Measurements from ENCODE around the gene LPP. TPM values are rescaled to one million over a fixed set of nuclear protein-coding genes. Genes with fewer than 3 reads are reported as not detected.

The LPP gene
- total RNA-seq, 2 donors from 2014 or later = 52.7 to 53.4 TPM

DNA sequence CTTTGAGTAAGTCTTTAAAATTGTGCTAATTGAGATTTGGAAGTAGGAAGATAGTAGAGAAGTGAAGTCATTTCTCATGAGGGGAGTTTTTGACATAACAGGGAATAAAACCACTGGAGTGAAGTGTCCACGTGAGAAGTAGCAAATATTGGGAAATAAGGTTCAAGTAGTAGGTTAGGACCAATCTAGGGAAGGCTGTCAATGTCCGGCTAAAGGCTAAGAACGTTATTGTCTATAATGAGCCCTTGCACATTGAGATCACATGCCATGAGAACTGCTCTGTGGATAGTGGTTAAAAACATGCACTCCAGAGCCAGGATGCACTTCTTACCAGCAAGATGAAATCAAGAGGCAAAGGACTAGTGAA is 557.9 kb downstream of the LPP start:
- no peak overlapping the region for H3K27ac Mint-ChIP-seq
- peaks cover 7 to 8% of the 10 kb centered on the region in 2 donors for H3K36me3 Mint-ChIP-seq
- DNase-seq (ENCODE audit: low spot score in 2 of 2) (no peak), ATAC-seq (no peak)
- H3K9me3 Mint-ChIP-seq = no peaks in the 10 kb centered on the region

DNA sequence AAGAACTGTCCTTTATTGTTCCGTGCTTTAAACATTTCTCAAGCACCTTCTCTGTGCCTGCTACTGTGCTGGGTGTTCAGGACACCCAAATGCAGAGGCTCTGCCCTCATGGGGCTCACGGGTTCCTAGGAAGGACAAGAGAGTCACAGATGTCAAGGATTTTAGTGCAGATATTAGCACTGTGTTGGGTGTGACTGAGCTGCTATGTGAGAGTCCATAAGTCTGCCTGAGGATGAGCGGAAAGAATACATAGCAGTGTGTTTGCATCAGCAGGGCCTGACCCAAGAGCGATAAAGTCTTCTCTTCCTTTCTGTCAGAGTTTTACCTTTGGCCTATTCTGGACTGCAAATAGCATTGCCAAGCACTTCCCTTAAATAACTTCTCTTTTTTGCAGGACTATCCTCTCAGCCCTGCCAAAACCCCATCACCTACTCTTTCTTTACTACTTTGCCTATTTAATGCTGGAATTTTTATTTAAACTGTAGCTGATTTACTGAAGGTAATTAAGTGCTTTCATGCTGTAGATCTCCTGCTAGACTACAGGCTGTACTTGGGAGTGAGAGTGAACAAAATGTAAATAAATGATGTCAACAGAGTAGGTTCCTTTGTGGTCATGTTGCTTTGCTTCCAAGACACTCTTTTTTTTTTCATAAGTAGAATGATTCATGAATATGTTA is 558.4 kb downstream of the LPP start:
- ATAC-seq (peak in 1 of 2 donors; percentile 28), DNase-seq (ENCODE audit: low spot score in 2 of 2) (no peak)

DNA sequence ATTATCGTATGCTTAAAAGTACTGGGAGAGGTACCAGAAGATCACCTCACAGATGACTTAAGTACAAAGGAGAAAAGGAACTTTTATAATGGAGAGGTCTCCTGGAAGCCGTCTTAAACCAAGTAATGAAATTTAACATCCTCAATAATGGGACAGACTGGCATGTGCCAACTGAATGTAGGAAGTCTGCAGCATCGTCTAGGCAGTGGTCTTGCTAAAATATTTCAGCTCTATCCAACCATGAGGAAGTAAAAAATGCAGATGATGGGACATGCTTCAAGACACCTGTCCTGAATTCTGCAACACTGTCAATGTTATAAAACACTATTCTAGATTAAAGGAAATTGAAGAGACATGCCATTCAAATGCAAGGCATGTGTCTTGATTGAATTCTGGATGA is 559.0 kb downstream of the LPP start:
- Mint-ChIP-seq H3K27ac (no peak overlapping the region), H3K9me3 (no peaks in the 10 kb centered on the region), H3K36me3 (peaks cover 5 to 6% of the 10 kb centered on the region in 2 donors)
- no peak for DNase-seq (ENCODE audit: low spot score in 2 of 2)
- no peak for ATAC-seq

More for the DNA sequence above, 558.4 kb downstream of the LPP start:
- no peak overlapping the region for H3K27ac Mint-ChIP-seq
- no peaks in the 10 kb centered on the region for H3K9me3 Mint-ChIP-seq
- peaks cover 7 to 8% of the 10 kb centered on the region in 2 donors for H3K36me3 Mint-ChIP-seq

DNA sequence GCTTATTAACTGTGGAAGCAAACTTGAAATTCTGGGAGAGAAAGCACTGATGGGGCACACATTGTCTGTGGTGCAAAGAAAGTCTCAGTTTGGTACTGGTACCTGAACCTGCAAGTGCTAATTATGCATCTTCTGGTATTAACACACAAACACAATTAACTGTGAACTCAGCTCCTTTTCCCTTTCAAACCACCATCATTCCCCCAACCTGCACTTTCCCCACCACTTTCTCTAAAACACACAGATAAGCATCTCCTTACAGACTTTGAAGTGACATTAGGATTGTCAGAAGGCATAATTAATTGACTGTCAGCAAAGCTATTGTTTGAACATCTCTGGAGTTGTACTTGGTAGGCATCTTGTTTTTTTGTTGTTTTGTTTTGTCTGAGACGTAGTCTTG is 565.6 kb downstream of the LPP start:
- DNase-seq (ENCODE audit: low spot score in 2 of 2) (no peak), ATAC-seq (no peak)
- H3K27ac Mint-ChIP-seq = no peak overlapping the region
- no peaks in the 10 kb centered on the region for H3K9me3 Mint-ChIP-seq
- peaks cover 4 to 6% of the 10 kb centered on the region in 2 donors for H3K36me3 Mint-ChIP-seq

DNA sequence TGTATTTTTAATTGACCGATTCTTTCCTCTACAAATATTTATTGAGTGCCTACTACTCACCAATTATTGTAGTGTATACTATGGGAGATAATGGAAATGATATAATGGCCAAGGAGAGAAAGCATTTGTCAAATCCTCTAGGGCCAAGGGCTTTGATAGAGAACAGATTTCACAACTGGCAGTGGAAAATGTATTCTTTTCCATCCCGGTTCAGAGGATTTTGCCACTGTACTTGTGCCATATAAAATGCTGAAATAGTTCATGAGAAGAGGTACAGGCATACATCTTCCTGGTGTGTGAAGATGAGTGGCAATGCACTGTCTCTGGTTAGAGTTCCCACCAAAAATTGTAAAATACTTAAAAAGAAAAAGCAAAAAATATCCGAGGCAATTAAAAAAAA is 566.3 kb downstream of the LPP start:
- DNase-seq (ENCODE audit: low spot score in 2 of 2) = no peak
- peaks cover 4 to 6% of the 10 kb centered on the region in 2 donors for H3K36me3 Mint-ChIP-seq
- ATAC-seq = no peak
- no peak overlapping the region for H3K27ac Mint-ChIP-seq
- H3K9me3 Mint-ChIP-seq = no peaks in the 10 kb centered on the region

DNA sequence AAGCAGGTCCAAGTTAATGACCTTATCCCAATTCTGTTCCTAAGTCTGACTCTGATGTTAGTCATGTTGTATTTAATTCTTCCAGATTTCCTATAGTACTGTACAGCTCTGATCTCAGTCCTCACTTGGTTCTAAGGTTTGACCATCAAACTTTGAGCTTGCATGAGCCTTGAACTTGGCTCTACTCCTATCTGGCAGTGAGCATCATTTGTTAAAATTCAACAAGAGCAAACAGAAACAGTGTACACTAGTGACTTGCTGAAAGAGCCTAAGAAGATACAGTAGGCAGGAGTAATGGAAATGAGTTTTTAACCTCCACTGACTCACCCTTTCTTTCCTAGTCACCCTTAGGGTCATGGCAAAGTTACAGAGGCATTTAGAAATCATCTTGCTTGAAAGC is 566.7 kb downstream of the LPP start:
- ATAC-seq (peak; percentile 70 to 73), DNase-seq (ENCODE audit: low spot score in 2 of 2) (no peak)
- no peaks in the 10 kb centered on the region for H3K9me3 Mint-ChIP-seq
- H3K36me3 Mint-ChIP-seq = peaks cover 4 to 6% of the 10 kb centered on the region in 2 donors
- H3K27ac Mint-ChIP-seq = no peak overlapping the region

DNA sequence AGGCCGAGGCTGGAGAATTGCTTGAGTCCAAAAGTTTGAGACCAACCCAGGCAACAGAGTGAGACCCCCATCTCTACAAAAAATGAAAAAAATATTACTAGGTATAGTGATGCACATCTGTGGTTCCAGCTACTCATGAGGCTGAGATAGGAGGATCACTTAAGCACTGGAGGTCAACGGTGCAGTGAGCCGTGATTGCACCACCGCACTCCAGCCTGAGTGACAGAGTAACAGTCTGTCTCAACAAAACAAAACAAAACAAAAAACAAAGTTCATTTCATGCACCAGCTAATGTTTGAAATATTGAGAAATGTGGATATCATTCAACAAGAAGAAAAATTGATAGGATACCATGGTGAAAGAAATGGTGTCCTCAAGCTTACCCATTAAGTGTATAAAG is 567.4 kb downstream of the LPP start:
- ATAC-seq = no peak
- DNase-seq (ENCODE audit: low spot score in 2 of 2) = no peak
- Mint-ChIP-seq H3K27ac (no peak overlapping the region), H3K9me3 (no peaks in the 10 kb centered on the region), H3K36me3 (peaks cover 6 to 7% of the 10 kb centered on the region in 2 donors)

DNA sequence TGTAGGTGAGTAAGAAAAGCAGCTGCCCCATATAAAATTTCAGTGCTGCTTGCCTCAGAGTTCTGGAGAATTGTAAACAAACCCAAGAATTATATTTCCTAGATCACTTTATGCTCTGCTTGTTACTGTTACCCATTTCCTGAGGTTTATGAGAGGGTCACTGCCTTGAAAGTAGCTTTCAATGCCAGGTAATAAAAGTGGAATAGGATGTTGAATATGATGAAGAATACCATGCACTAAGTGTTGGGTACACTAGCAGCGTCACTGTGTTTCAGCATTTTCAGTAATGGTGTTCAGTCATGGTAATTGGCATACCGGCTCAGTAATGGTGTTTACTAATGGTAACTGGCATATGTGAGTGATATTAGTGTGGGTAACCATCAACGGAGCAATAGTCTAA is 568.0 kb downstream of the LPP start:
- Mint-ChIP-seq H3K27ac (no peak overlapping the region), H3K36me3 (peaks cover 6 to 8% of the 10 kb centered on the region in 2 donors), H3K9me3 (no peaks in the 10 kb centered on the region)
- DNase-seq (ENCODE audit: low spot score in 2 of 2) (no peak), ATAC-seq (no peak)

DNA sequence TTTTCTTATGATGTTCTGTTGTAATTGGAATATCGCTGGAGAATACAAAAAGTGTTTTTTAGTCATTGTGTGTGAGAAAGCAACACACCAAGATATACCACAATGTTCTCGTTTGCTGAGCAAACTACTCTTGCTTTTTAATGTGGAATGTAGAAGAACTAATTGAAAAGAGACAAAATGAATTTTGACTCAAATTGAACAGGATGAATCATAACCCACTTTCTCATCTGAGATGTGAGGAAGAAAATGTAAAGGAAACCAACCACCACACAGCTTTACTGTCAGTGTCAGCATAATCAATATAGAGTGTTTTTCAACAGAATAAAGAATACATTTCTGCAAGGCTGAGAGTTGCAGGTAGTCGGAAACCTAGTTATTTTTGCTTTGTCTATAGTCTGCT is 569.0 kb downstream of the LPP start:
- Mint-ChIP-seq H3K9me3 (no peaks in the 10 kb centered on the region), H3K27ac (no peak overlapping the region), H3K36me3 (peaks cover 0 to 8% of the 10 kb centered on the region in 2 donors)
- ATAC-seq (peak; percentile 84 to 87), DNase-seq (ENCODE audit: low spot score in 2 of 2) (no peak)

DNA sequence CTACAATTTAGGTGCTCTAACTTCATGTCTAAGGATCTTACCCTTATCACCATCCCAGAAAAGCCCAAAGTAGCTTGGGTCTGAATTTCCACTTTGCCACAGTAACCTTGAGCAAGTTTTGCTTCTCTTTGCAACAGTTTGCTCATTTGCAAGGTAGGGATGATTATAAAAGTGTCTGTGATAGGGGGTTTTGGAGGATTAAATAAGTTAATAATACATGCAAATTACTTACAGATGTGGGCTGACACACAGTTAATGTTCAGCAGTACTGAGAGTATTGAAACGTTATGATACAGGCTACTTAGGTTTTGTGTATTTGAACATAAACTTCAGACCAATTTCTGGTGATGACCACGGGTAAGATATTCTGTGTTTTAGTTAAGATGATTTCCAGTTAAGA is 573.1 kb downstream of the LPP start:
- H3K27ac Mint-ChIP-seq = no peak overlapping the region
- H3K36me3 Mint-ChIP-seq = peaks cover 8% of the 10 kb centered on the region in 2 donors
- DNase-seq (ENCODE audit: low spot score in 2 of 2) (no peak), ATAC-seq (no peak)
- no peaks in the 10 kb centered on the region for H3K9me3 Mint-ChIP-seq

DNA sequence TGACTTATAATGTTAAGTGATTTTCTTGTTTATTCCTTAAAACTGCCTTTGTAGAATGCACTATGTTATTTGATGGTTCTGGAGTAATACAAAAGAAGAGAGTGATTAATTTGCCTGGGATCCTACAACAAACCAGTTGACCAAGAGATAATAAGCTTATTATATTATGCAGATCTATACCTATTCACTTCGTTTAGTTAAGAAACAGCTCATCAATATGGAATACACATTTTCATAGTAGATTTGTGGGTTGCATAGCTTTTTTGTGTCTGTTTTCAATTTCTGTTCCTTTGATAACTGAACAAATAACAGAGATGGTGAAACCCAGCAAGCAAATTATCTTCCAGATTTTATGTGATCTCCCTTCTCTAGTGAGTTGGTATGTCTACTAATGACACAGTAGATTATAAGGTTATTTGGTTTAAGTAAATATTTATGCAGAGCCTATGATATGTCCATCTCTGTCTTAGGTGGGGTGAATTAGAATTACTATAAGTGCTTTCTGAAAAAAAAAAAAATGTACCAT is 574.5 kb downstream of the LPP start:
- ATAC-seq = peak; percentile 18 to 80
- no peaks in the 10 kb centered on the region for H3K9me3 Mint-ChIP-seq
- no peak overlapping the region for H3K27ac Mint-ChIP-seq

DNA sequence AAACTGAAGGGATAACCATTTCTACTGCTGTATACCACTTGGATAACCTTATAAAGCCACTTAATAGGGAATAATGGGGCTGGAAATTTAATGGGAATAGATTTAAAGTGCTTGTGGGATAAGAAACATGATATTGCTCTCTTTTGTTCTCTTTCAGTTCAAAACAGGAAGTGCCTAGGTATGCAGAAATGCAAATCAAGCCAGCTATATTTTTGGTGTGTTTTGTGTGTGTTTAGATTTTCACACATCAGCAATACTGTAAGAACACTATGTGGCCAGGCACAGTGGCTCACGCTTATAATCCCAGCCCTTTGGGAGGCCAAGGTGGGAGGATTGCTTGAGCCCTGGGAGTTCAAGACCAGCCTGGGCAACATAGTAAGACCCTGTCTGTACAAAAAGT is 575.5 kb downstream of the LPP start:
- Mint-ChIP-seq H3K9me3 (no peaks in the 10 kb centered on the region), H3K36me3 (peaks cover 8% of the 10 kb centered on the region in 2 donors), H3K27ac (no peak overlapping the region)
- ATAC-seq (no peak), DNase-seq (ENCODE audit: low spot score in 2 of 2) (no peak)

More for the DNA sequence above, 574.5 kb downstream of the LPP start:
- H3K36me3 Mint-ChIP-seq = peaks cover 8% of the 10 kb centered on the region in 2 donors
- DNase-seq (ENCODE audit: low spot score in 2 of 2) = no peak

DNA sequence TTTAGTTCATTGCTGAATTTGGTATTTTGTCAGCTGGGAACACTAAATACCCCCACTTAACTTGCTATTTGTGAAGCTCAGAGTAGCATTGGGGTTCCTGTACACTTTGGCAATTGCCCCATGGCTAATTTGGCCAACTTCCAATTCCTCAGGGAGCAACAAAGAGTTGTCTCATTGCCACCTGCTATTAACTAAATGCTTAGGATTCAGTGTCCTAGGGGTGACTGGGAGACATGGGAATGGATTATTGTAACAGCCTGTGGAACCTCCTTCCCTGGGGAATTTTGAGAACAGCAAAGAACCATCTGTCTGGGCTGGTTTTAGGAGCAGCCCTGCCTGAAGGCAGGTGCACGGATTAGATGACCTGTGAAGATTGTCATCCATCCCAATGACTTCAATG is 580.4 kb downstream of the LPP start:
- H3K27ac Mint-ChIP-seq = no peak overlapping the region
- H3K9me3 Mint-ChIP-seq = no peaks in the 10 kb centered on the region
- peaks cover 0 to 8% of the 10 kb centered on the region in 2 donors for H3K36me3 Mint-ChIP-seq
- ATAC-seq = no peak
- no peak for DNase-seq (ENCODE audit: low spot score in 2 of 2)

DNA sequence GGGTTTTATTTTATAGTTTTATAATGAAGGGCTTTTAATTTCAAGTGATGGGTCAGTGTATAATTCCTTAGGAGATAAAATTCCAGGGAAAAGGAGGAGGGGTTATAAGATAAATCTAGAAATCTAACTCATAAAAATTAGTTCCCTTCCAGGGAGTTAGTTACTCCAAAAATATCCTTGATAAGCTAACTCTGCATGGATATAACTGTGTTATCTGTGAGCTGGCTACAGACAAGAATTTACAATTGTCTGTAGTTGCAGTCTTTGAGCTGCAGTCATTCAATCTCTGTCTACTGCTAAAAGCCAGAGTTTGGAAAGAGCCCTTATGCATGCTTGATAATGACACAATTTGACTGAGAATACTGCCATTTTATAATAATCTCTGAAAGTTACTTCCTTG is 585.6 kb downstream of the LPP start:
- Mint-ChIP-seq H3K36me3 (no peaks in the 10 kb centered on the region), H3K27ac (no peak overlapping the region), H3K9me3 (no peaks in the 10 kb centered on the region)
- ATAC-seq (no peak), DNase-seq (ENCODE audit: low spot score in 2 of 2) (no peak)

DNA sequence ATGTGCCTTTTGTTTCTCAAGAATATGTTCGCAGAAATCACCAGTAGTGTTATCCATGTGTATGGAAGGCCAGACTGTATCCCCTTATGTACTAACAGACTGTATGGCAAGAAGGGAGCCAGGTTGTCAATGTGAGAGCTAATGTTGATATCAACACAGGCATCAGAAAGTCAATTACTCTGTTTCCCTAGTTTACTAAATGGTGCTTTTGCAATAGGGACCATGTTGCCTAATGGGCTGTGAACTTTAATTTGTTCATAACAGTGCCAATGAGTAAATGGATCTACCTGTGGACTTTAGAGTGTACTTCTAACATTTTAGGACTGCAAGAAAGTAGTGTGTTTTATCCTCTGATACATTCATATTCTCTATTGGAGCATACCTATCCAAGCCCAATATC is 586.1 kb downstream of the LPP start:
- H3K27ac Mint-ChIP-seq = no peak overlapping the region
- no peak for DNase-seq (ENCODE audit: low spot score in 2 of 2)
- no peaks in the 10 kb centered on the region for H3K9me3 Mint-ChIP-seq
- no peak for ATAC-seq
- H3K36me3 Mint-ChIP-seq = no peaks in the 10 kb centered on the region

DNA sequence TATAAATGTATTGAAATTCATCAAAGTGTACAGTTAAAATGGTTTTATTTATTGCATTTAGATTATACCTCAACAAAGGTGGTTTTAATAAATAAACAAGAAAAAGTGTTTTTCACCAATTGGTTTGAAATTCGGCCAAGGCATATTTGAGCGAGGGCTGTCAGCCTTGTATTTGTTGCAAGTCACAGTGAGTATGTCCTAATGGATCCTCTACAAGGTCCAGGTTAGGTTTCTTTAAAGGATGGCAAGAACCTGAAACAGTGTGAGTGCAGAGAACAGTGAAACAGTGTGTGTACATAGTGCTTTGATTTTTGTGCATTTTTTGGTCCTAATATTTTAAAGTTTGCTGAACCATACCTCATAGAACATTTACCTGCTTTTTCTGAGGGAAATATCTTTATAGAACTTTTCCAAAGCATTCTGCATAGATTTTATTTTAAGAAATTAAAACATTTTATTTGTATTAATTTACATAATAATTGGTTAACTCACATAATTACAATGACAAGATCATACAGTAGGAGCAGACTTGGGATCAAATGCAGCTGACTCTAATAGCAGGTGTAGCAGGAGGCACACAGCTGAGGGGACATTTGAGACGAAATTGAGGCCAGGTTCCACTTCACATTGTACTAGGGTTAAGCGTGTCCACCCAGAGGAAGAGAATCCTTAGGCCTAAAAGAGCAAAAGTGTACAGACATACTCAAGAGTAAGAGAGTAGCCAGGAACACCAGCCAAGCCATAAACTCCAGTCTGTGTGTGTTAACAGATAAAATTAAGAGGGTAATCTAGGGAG is 589.0 kb downstream of the LPP start:
- no peak overlapping the region for H3K27ac Mint-ChIP-seq
- no peak for DNase-seq (ENCODE audit: low spot score in 2 of 2)
- H3K9me3 Mint-ChIP-seq = no peaks in the 10 kb centered on the region
- no peaks in the 10 kb centered on the region for H3K36me3 Mint-ChIP-seq
- ATAC-seq = no peak

DNA sequence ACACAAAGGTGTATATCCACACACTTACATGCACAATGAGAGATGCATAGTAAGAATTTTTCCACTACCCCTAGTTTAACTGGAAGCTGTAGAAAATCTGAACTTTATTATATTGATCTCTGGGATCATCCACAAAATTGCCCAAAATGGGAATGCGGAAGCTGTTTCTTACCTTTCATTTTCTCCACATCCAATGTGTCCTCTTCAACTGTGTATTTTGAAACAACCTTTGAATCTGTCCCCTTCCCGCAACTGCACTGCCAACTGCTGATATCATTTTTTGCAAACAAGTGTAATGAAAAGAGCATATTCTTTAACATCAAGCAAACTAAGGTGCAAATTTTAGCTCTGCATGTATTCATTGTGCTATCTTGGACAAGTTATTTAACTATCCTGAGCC is 590.2 kb downstream of the LPP start:
- Mint-ChIP-seq H3K27ac (no peak overlapping the region), H3K36me3 (no peaks in the 10 kb centered on the region), H3K9me3 (no peaks in the 10 kb centered on the region)
- no peak for ATAC-seq
- no peak for DNase-seq (ENCODE audit: low spot score in 2 of 2)

DNA sequence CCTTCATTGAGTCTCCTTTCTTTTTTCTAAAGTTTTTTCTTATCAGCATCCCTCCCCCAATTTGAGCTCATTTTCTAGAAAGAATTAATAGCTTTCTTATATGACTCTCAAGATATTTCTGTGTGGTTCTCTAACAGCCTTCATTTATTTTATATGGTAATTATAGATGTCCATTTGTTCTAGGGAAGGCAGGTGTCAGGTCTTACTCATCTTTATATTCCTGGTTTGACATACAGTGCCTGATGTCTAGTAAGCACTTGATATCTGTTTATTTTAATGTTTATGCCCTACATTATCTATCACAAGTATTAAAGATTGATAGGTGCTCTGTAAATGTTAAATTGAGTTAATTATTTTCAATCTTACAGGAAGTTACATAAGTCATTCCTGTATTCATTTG is 591.1 kb downstream of the LPP start:
- DNase-seq (ENCODE audit: low spot score in 2 of 2) (no peak), ATAC-seq (no peak)
- Mint-ChIP-seq H3K27ac (no peak overlapping the region), H3K36me3 (no peaks in the 10 kb centered on the region), H3K9me3 (no peaks in the 10 kb centered on the region)

Data from activated naive CD4-positive, alpha-beta T cell treated with anti-CD3 and anti-CD28 coated beads, Interleukin-2, amount 50 U/mL, for 72 hours (primary cell).